Uterus (tissue), 2 donors: ENCODE measurements around the gene SYDE2.

Source experiments
- POLR2A ChIP-seq, 2 donors: fragments of 450-650 bp; IDR thresholded peaks; one replicate each; pipeline ENCODE4 v1.6.1; 2016; ENCODE audit warnings: antibody characterized with exemption in 2 of 2, mild to moderate bottlenecking in 1 of 2, moderate library complexity in 1 of 2
- TF ChIP-seq, protein P1 (sequence below), 4 experiments: fragments of 200-600 bp in 2 of 4; fragments of 450-650 bp in 2 of 4; sonication (generic) in 2 of 4; IDR thresholded peaks; one replicate each; pipeline ENCODE4 v1.5.1; 2016 to 2019; ENCODE audit warnings: antibody characterized with exemption in 4 of 4, mild to moderate bottlenecking in 2 of 4, moderate library complexity in 1 of 4

DNA sequence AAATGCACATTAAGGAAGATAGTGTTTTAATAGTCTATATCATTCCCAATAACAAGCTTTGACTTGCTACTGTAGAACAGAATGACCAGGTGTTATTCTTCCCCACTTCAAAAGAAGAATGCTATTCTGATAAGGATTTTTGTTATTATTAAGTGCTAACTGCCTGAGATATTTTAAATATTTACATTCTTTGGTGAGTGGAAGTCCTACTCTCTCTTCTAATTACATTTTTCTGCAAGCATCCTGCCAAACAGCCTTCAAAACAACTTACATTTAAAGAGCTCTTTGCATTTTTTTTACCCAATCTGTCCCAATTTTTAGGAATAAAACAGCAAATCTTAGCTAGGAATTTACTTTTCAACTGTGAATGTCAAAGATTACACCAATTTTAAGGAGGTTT lies 23.5 kb upstream of the SYDE2 start:
- TF ChIP-seq, protein P1, sequence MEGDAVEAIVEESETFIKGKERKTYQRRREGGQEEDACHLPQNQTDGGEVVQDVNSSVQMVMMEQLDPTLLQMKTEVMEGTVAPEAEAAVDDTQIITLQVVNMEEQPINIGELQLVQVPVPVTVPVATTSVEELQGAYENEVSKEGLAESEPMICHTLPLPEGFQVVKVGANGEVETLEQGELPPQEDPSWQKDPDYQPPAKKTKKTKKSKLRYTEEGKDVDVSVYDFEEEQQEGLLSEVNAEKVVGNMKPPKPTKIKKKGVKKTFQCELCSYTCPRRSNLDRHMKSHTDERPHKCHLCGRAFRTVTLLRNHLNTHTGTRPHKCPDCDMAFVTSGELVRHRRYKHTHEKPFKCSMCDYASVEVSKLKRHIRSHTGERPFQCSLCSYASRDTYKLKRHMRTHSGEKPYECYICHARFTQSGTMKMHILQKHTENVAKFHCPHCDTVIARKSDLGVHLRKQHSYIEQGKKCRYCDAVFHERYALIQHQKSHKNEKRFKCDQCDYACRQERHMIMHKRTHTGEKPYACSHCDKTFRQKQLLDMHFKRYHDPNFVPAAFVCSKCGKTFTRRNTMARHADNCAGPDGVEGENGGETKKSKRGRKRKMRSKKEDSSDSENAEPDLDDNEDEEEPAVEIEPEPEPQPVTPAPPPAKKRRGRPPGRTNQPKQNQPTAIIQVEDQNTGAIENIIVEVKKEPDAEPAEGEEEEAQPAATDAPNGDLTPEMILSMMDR (IDR thresholded peaks at IDR 0.05), result no peak
- TF ChIP-seq POLR2A (IDR thresholded peaks at IDR 0.05), result no peak
